Upper lobe of left lung (tissue), 4 donors: ENCODE results near the gene CNTNAP2.

Experiments used
- POLR2A ChIP-seq, 4 donors: fragments of 450-650 bp; IDR thresholded peaks; one replicate each; pipeline ENCODE4 v1.5.1; 2016 to 2017; ENCODE audit warnings: antibody characterized with exemption in 4 of 4, mild to moderate bottlenecking in 2 of 4
- TF ChIP-seq, protein P1 (sequence below), 6 experiments: fragments of 450-650 bp in 4 of 6; fragments of 200-600 bp in 2 of 6; sonication (generic) in 2 of 6; IDR thresholded peaks; one replicate each; pipeline ENCODE4 v1.5.1; 2016 to 2019; ENCODE audit warnings: antibody characterized with exemption in 6 of 6

DNA sequence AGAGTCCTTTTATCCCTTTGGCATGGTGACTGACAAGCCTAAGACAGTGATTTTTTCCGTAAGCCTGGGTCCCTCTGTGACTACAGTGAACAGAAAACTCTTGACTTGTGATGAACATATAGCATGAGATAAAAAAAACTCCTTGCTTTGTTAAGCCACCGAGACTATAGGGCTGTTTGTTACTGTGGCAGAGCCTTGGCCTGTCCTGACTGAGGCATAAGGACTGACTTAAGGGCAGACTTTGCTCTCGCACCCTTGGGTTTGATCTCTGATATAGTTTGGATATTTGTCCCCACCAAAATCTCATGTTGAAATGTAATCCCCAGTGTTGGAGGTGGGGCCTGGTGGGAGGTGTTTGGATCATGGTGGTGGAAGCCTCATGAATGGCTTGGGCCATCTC lies 2157.5 kb downstream of the CNTNAP2 start:
- TF ChIP-seq, protein P1, sequence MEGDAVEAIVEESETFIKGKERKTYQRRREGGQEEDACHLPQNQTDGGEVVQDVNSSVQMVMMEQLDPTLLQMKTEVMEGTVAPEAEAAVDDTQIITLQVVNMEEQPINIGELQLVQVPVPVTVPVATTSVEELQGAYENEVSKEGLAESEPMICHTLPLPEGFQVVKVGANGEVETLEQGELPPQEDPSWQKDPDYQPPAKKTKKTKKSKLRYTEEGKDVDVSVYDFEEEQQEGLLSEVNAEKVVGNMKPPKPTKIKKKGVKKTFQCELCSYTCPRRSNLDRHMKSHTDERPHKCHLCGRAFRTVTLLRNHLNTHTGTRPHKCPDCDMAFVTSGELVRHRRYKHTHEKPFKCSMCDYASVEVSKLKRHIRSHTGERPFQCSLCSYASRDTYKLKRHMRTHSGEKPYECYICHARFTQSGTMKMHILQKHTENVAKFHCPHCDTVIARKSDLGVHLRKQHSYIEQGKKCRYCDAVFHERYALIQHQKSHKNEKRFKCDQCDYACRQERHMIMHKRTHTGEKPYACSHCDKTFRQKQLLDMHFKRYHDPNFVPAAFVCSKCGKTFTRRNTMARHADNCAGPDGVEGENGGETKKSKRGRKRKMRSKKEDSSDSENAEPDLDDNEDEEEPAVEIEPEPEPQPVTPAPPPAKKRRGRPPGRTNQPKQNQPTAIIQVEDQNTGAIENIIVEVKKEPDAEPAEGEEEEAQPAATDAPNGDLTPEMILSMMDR (IDR thresholded peaks at IDR 0.05): no peak
- no peak for TF ChIP-seq POLR2A (IDR thresholded peaks at IDR 0.05)
